Thyroid gland (tissue), 4 donors: Measurements from ENCODE around the gene CALCR.

Source experiments
- POLR2A ChIP-seq, 2 donors: fragments of 450-650 bp; IDR thresholded peaks; one replicate each; pipeline ENCODE4 v1.6.1; 2017; ENCODE audit warnings: antibody characterized with exemption in 2 of 2, mild to moderate bottlenecking in 2 of 2, moderate library complexity in 1 of 2
- TF ChIP-seq, protein P1 (sequence below), 6 experiments: fragments of 200-600 bp in 3 of 6; fragments of 450-650 bp in 3 of 6; sonication (generic) in 3 of 6; IDR thresholded peaks; one replicate each; pipeline ENCODE4 v1.5.1; 2016 to 2019; ENCODE audit warnings: antibody characterized with exemption in 6 of 6, mild to moderate bottlenecking in 2 of 6, inconsistent platforms in 1 of 6, moderate library complexity in 1 of 6

GRCh38 chr7:93530701-93531100 lies 43.8 kb downstream of the CALCR start:
- TF ChIP-seq, protein P1, sequence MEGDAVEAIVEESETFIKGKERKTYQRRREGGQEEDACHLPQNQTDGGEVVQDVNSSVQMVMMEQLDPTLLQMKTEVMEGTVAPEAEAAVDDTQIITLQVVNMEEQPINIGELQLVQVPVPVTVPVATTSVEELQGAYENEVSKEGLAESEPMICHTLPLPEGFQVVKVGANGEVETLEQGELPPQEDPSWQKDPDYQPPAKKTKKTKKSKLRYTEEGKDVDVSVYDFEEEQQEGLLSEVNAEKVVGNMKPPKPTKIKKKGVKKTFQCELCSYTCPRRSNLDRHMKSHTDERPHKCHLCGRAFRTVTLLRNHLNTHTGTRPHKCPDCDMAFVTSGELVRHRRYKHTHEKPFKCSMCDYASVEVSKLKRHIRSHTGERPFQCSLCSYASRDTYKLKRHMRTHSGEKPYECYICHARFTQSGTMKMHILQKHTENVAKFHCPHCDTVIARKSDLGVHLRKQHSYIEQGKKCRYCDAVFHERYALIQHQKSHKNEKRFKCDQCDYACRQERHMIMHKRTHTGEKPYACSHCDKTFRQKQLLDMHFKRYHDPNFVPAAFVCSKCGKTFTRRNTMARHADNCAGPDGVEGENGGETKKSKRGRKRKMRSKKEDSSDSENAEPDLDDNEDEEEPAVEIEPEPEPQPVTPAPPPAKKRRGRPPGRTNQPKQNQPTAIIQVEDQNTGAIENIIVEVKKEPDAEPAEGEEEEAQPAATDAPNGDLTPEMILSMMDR (IDR thresholded peaks at IDR 0.05), result no peak
- TF ChIP-seq POLR2A (IDR thresholded peaks at IDR 0.05), result no peak
